ENCODE measurements around the gene PCDHGA5. TPM values are rescaled to one million over a fixed set of nuclear protein-coding genes. Genes with fewer than 3 reads are reported as not detected.
A peak's percentile ranks its signal among the peaks of the same experiment; 100 is the strongest.
"Not testable (repeated sequence)": the region's sequence is repeated elsewhere in the genome, so short reads cannot be mapped to it uniquely, and the experiment has no call there.

Gene PCDHGA5
- total RNA-seq, 4 donors from 2014 or later, result 2.6 to 12.5 (median 4.8) TPM

DNA sequence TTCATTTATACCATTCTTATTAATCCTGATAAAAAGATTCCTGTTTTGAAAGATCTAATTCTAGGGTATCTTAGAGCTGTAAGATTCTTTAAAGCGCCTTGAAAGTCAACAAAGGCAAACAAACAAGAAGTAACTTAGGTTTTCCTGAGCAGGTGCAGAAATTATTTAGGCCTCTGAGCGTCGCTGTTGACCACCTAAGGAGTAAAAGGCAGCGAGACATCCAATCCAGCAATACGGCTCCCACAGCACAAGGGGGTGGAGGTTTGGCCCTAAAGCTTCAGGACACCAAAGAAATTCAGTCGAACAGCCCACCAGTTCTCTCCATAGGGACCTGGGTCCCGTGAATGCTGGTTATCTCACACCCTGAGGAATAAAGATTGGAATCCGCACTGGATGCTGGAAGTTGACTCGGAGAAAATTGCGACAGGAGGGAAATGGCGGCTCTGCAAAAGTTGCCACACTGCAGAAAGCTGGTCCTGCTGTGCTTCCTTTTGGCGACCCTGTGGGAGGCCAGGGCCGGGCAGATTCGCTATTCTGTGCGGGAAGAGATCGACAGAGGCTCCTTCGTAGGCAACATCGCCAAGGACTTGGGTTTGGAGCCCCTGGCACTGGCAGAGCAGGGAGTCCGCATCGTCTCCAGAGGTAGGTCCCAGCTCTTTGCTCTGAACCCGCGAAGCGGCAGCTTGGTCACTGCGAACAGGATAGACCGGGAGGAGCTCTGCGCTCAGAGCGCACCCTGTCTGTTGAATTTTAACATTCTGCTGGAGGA lies 25.2 kb upstream of the PCDHGA5 start, which contains the start of gene PCDHGA2:
PCDHGA2 (plus strand) TSS at position 223 of the 769 bp plus-strand sequence.
- WGBS, 2 donors (ENCODE audit: low coverage in 1 of 2), result 2 to 9% methylated on average over 6 to 14 of the region's 27 CpGs
- Histone ChIP-seq H3K9me3 (peaks cover 0 to 98% (median 2%) of the 10 kb centered on the region in 3 donors), H3K27me3 (peaks cover 46% of the 10 kb centered on the region), H3K27ac (peak within 1 kb of the TSS in 1 of 4 donors; percentile 4), H3K4me3 (peak within 1 kb of the TSS in 1 of 2 donors; percentile 35), H3K4me1 (no peaks in the 10 kb centered on the region), H3K36me3 (no peaks in the 10 kb centered on the region)
- no peak for ATAC-seq
- TF ChIP-seq CTCF (IDR thresholded peaks at IDR 0.05), result peak in 3 of 4 experiments; percentile 23 to 38 (median 30)
- no peak for TF ChIP-seq EP300 (IDR thresholded peaks at IDR 0.05)
- no peak for TF ChIP-seq POLR2AphosphoS5 (IDR thresholded peaks at IDR 0.05)

DNA sequence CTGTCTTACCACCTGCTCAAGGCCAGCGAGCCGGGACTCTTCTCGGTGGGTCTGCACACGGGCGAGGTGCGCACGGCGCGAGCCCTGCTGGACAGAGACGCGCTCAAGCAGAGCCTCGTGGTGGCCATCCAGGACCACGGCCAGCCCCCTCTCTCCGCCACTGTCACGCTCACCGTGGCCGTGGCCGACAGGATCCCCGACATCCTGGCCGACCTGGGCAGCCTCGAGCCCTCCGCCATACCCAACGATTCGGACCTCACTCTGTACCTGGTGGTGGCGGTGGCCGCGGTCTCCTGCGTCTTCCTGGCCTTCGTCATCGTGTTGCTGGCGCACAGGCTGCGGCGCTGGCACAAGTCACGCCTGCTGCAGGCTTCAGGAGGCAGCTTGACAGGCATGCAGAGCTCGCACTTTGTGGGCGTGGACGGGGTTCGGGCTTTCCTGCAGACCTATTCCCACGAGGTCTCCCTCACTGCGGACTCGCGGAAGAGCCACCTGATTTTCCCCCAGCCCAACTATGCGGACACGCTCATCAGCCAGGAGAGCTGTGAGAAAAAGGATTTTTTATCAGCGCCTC lies 23.1 kb upstream of the PCDHGA5 start:
- ATAC-seq, H3K4me3 ChIP-seq, H3K4me1 ChIP-seq, H3K27ac ChIP-seq, H3K36me3 ChIP-seq: not testable (repeated sequence)
- Histone ChIP-seq H3K9me3 (peaks cover 2 to 100% (median 5%) of the 10 kb centered on the region in 3 donors), H3K27me3 (peaks cover 61% of the 10 kb centered on the region)
- 40 to 67% methylated on average over 1 to 8 of the region's 45 CpGs for WGBS, 2 donors (ENCODE audit: low coverage in 1 of 2)

- peaks cover 67% of the 10 kb centered on the region for H3K27me3 ChIP-seq
- H3K27ac ChIP-seq, result no peak overlapping the region
- ATAC-seq, result no peak
- H3K4me3 ChIP-seq, result no peak overlapping the region
- H3K9me3 ChIP-seq, result peaks cover 0 to 99% (median 5%) of the 10 kb centered on the region in 3 donors
- no peaks in the 10 kb centered on the region for H3K4me1 ChIP-seq
- TF ChIP-seq POLR2A (IDR thresholded peaks at IDR 0.05) (no peak), EP300 (IDR thresholded peaks at IDR 0.05) (no peak), POLR2AphosphoS5 (IDR thresholded peaks at IDR 0.05) (no peak), CTCF (IDR thresholded peaks at IDR 0.05) (no peak)
- 21% methylated on average over 1 of the region's 1 CpG; no CpG with 5 or more reads in 1 of the 2 donors for WGBS, 2 donors (ENCODE audit: low coverage in 1 of 2)
- peaks cover 0 to 6% of the 10 kb centered on the region in 2 donors for H3K36me3 ChIP-seq
Observed at GRCh38 chr5:141342773-141343172, 21.2 kb upstream of the PCDHGA5 start.

DNA sequence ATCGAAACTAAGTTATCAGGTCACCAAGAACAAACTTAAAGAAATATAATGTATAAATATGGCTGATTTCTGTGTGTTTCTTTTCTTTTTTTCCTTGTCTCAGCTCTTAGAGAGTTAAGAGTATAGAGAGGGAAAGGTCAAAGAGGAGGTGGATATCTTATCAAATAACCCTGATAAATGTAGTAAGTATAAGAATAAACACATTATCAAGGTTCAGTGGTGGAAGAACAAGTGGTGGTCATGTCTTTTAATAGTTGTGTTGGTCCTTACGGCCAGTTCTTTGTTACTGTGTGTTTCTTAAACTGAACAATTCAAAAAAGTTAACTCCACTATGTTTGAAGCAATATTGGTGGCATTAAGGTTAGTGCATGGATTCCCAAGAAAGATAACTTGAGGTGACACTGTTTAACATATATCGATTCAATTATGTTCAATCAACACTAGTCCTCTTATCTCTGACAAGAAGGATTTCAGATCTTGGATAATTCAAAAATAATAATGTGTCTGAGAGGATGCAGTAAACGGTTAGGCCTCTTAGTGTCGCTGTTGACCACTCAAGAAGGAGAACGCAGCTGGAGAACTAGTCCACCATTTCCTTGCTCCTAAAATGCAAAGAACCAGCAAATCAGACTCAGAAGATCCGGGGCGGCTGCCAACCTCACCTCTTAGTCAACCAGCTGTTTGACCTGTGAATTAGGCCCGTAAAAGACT lies 20.6 kb upstream of the PCDHGA5 start, which contains the start of gene PCDHGA3:
PCDHGA3 (plus strand) TSS at position 588 of the 711 bp plus-strand sequence. CDS start 205 bp downstream, outside the sequence.
- H3K9me3 ChIP-seq, result peaks cover 0 to 99% (median 5%) of the 10 kb centered on the region in 3 donors

DNA sequence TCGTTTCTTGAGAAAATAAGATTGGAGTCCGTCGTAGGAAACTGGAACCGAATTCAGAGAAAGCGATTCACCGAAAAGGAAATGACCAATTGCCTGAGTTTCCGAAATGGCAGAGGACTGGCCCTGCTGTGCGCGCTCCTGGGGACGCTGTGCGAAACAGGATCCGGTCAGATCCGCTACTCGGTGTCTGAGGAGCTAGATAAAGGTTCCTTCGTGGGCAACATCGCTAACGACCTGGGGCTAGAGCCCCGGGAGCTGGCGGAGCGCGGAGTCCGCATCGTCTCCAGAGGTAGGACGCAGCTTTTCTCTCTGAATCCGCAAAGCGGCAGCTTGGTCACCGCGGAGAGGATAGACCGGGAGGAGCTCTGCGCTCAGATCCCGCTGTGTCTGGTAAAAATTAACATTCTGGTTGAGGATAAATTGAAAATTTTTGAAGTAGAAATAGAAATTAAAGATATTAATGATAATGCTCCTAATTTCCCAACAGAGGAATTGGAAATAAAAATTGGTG lies 20.0 kb upstream of the PCDHGA5 start:
- Histone ChIP-seq H3K27me3 (peaks cover 55% of the 10 kb centered on the region), H3K4me3 (peak overlapping the region in 1 of 2 donors; percentile 15), H3K4me1 (no peaks in the 10 kb centered on the region), H3K36me3 (peaks cover 0 to 6% of the 10 kb centered on the region in 2 donors), H3K27ac (no peak overlapping the region), H3K9me3 (peaks cover 0 to 99% (median 5%) of the 10 kb centered on the region in 3 donors)
- WGBS, 2 donors (ENCODE audit: low coverage in 1 of 2), result 25 to 26% methylated on average over 13 to 30 of the region's 31 CpGs
- no peak for TF ChIP-seq CTCF (IDR thresholded peaks at IDR 0.05)
- no peak for TF ChIP-seq POLR2A (IDR thresholded peaks at IDR 0.05)
- no peak for TF ChIP-seq POLR2AphosphoS5 (IDR thresholded peaks at IDR 0.05)
- no peak for TF ChIP-seq EP300 (IDR thresholded peaks at IDR 0.05)
- no peak for ATAC-seq

More for the DNA sequence above, 20.6 kb upstream of the PCDHGA5 start, which contains the start of gene PCDHGA3:
- peak within 1 kb of the TSS in 1 of 2 donors; percentile 15 for H3K4me3 ChIP-seq
- H3K27me3 ChIP-seq, result peaks cover 61% of the 10 kb centered on the region
- TF ChIP-seq EP300 (IDR thresholded peaks at IDR 0.05), result no peak
- H3K27ac ChIP-seq, result no peak within 1 kb of the TSS
- ATAC-seq, result no peak
- 26 to 30% methylated on average over 8 to 9 of the region's 9 CpGs for WGBS, 2 donors (ENCODE audit: low coverage in 1 of 2)
- H3K36me3 ChIP-seq, result peaks cover 0 to 6% of the 10 kb centered on the region in 2 donors
- no peaks in the 10 kb centered on the region for H3K4me1 ChIP-seq

All from gastroesophageal sphincter (tissue), 4 donors.